Neural crest cell (in vitro differentiated cells): Measurements from ENCODE around the gene HDLBP. TPM values are rescaled to one million over a fixed set of nuclear protein-coding genes. Genes with fewer than 3 reads are reported as not detected.
A peak's percentile ranks its signal among the peaks of the same experiment; 100 is the strongest.
"Not testable (repeated sequence)": the region's sequence is repeated elsewhere in the genome, so short reads cannot be mapped to it uniquely, and the experiment has no call there.

Experiments
- DNase-seq: peaks from one replicate; pipeline ENCODE4 v3.0.0; 2021; ENCODE audit warnings: low read depth, mixed read lengths, low spot score
- H3K27ac Mint-ChIP-seq: one replicate; pipeline ENCODE4 v1.8.0; 2021; ENCODE audit warnings: mild to moderate bottlenecking, mixed read lengths; ENCODE audit not compliant: unreplicated experiment
- H3K27me3 Mint-ChIP-seq: 2 replicates; pipeline ENCODE4 v1.8.0; 2021; ENCODE audit warnings: low read depth, mild to moderate bottlenecking, mixed read lengths
- H3K36me3 Mint-ChIP-seq: 2 replicates; pipeline ENCODE4 v1.8.0; 2021; ENCODE audit warnings: low read depth, mild to moderate bottlenecking, mixed read lengths
- H3K4me1 Mint-ChIP-seq: 2 replicates; pipeline ENCODE4 v1.8.0; 2021; ENCODE audit warnings: mixed read lengths
- H3K4me3 Mint-ChIP-seq: one replicate; pipeline ENCODE4 v1.8.0; 2021; ENCODE audit warnings: mild to moderate bottlenecking, mixed read lengths
- H3K9me3 Mint-ChIP-seq: 2 replicates; pipeline ENCODE4 v1.8.0; 2021; ENCODE audit warnings: mixed read lengths
- total RNA-seq: library from RNA; stranded (reverse); gene quantifications from 2 replicates; pipeline ENCODE4 v1.2.1, GENCODE V29; 2021
- TF ChIP-seq, protein P1 (sequence below): fragments of 200-600 bp; sonication (generic); conservative IDR thresholded peaks from 2 replicates; pipeline ENCODE4 v1.5.0; 2021; ENCODE audit warnings: antibody characterized with exemption, mild to moderate bottlenecking

HDLBP gene
- total RNA-seq, 1 donor from 2014 or later = 333 TPM

DNA sequence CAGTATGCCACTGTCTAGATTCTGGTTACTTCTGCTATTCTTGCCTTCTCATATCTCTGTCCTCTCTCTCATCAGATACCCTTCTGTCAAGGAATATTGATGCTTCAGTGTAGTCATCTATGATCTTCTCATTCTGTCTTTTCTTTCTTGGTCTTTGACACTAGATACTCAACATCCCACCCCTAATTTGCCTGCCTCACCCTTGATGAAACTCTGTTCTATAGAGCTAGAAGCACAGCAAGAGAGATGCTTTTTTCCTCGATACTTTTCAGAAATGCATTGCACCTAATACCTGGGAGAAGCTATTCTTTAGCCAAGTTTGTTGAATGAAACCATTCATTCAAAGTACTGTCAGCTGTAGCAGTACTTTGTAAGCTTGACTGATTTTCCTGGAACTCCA lies 9.8 kb upstream of the HDLBP start:
- H3K9me3 Mint-ChIP-seq = no peaks in the 10 kb centered on the region
- TF ChIP-seq, protein P1, sequence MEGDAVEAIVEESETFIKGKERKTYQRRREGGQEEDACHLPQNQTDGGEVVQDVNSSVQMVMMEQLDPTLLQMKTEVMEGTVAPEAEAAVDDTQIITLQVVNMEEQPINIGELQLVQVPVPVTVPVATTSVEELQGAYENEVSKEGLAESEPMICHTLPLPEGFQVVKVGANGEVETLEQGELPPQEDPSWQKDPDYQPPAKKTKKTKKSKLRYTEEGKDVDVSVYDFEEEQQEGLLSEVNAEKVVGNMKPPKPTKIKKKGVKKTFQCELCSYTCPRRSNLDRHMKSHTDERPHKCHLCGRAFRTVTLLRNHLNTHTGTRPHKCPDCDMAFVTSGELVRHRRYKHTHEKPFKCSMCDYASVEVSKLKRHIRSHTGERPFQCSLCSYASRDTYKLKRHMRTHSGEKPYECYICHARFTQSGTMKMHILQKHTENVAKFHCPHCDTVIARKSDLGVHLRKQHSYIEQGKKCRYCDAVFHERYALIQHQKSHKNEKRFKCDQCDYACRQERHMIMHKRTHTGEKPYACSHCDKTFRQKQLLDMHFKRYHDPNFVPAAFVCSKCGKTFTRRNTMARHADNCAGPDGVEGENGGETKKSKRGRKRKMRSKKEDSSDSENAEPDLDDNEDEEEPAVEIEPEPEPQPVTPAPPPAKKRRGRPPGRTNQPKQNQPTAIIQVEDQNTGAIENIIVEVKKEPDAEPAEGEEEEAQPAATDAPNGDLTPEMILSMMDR = no peak
- DNase-seq = no peak
- peaks cover 21% of the 10 kb centered on the region for H3K36me3 Mint-ChIP-seq
- no peaks in the 10 kb centered on the region for H3K27me3 Mint-ChIP-seq
- peaks cover 28% of the 10 kb centered on the region for H3K4me1 Mint-ChIP-seq
- H3K4me3 Mint-ChIP-seq = no peak overlapping the region
- peak overlapping the region; percentile 0 for H3K27ac Mint-ChIP-seq

DNA sequence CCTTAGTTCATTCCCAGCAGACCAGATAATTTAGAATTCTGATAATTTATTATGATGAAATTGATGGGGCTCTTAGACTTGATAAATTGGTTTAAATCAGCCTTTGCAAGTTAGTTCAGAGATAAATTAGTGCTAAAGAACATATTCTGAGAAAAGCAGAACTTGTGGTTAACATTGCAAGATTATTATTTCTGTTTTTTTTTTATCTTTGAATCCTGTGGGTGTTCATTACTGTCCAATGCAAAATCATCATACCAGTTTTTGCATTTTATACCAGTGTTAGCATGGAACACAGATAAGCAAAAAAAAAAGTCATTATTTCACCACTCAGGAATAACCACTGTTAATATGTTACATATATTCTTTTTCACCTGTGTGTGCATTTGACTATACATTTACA lies 9.3 kb upstream of the HDLBP start:
- Mint-ChIP-seq H3K27me3 (no peaks in the 10 kb centered on the region), H3K4me1 (peaks cover 33% of the 10 kb centered on the region)

DNA sequence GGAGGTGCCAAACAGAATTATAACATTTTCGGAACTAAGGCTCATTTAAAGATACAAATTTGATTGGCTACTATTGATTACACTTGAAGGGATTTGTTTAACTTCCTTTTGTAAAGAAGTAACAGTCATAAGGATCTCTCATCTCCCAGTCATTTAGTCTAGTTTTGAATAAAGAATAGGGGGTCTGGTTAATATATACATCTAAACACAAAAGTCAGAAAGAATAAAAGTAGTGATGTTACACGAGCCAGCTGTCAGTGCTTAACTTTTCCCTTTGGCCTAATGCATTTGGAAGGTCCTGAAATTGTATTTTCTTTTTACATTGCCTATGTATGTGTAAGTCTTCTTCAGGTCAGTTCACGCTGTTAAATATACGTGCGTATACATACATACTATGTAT lies 8.3 kb upstream of the HDLBP start:
- Mint-ChIP-seq H3K36me3 (peaks cover 16% of the 10 kb centered on the region), H3K4me3 (peak overlapping the region; percentile 36), H3K27me3 (no peaks in the 10 kb centered on the region), H3K9me3 (no peaks in the 10 kb centered on the region), H3K4me1 (peaks cover 40% of the 10 kb centered on the region), H3K27ac (no peak overlapping the region)
- no peak for DNase-seq
- TF ChIP-seq, protein P1 = no peak

More for the DNA sequence above, 9.3 kb upstream of the HDLBP start:
- H3K27ac Mint-ChIP-seq = no peak overlapping the region
- TF ChIP-seq, protein P1 = no peak
- no peak overlapping the region for H3K4me3 Mint-ChIP-seq
- H3K9me3 Mint-ChIP-seq = no peaks in the 10 kb centered on the region
- DNase-seq = no peak
- peaks cover 22% of the 10 kb centered on the region for H3K36me3 Mint-ChIP-seq

DNA sequence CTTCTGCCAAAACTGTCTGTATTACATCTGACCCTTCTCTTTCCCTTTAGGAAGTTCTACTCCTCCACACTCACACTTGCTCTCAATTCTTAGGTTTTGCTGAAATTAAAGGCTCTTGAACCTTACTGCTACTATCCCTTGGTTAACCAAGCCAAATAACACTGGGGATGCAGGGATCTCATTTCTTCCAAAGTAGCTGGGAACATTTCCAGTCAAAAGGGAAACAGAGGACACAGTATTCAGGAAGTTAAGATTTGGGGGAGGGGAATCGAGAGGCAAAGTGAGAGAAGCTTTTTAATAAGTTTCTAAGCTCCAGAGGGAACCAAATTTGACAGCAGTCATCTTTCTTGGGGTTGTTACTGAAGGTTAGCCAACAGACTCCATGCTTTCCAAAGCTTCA lies 6.4 kb upstream of the HDLBP start:
- H3K27ac Mint-ChIP-seq = no peak overlapping the region
- H3K36me3 Mint-ChIP-seq = peaks cover 7% of the 10 kb centered on the region
- TF ChIP-seq, protein P1 = no peak
- peaks cover 58% of the 10 kb centered on the region for H3K4me1 Mint-ChIP-seq
- H3K9me3 Mint-ChIP-seq = no peaks in the 10 kb centered on the region
- no peak for DNase-seq
- no peak overlapping the region for H3K4me3 Mint-ChIP-seq
- no peaks in the 10 kb centered on the region for H3K27me3 Mint-ChIP-seq

DNA sequence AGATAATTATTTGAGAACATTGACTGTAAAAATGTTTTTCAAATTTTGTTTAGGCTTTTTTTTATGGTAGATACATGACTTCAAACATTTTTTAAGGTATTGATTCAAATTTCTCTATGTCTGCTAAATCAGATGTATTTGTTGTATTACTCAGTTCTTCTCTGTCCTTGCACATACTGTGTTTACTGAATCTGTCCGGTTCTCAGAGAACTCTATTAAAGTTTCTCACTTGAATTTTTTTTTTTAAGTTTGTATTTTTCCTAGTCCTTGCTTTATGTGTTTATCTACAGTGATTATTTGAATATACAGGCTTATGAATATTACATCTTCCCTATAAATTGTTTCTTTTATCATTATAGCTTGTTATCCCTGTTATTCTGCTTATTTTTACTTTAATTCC lies 5.6 kb upstream of the HDLBP start:
- no peaks in the 10 kb centered on the region for H3K9me3 Mint-ChIP-seq
- H3K4me1 Mint-ChIP-seq = peaks cover 60% of the 10 kb centered on the region
- no peak for DNase-seq
- H3K27ac Mint-ChIP-seq = no peak overlapping the region
- H3K36me3 Mint-ChIP-seq = peaks cover 7% of the 10 kb centered on the region
- TF ChIP-seq, protein P1 = no peak
- no peaks in the 10 kb centered on the region for H3K27me3 Mint-ChIP-seq
- peak overlapping the region; percentile 38 for H3K4me3 Mint-ChIP-seq

DNA sequence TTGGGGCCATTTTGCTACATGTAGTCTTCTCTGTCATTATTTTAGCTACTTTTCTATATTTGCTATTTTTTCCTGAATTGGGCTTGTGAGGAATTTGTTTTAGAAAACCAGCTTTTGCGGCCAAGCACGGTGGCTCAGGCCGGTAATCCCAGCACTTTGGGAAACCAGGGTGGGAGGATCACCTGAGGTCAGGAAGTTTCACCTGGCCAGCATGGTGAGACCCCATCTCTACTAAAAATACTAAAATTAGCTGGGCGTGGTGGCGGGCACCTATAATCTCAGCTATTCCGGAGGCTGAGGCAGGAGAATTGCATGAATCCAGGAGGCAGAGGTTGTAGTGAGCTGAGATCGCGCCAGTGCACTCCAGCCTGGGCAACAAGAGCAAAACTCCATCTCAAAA lies 4.9 kb upstream of the HDLBP start:
- Mint-ChIP-seq H3K36me3 (peaks cover 7% of the 10 kb centered on the region), H3K27me3 (no peaks in the 10 kb centered on the region), H3K27ac (no peak overlapping the region), H3K4me3 (peak overlapping the region; percentile 56), H3K9me3 (no peaks in the 10 kb centered on the region), H3K4me1 (peaks cover 60% of the 10 kb centered on the region)
- no peak for DNase-seq
- TF ChIP-seq, protein P1 = no peak

DNA sequence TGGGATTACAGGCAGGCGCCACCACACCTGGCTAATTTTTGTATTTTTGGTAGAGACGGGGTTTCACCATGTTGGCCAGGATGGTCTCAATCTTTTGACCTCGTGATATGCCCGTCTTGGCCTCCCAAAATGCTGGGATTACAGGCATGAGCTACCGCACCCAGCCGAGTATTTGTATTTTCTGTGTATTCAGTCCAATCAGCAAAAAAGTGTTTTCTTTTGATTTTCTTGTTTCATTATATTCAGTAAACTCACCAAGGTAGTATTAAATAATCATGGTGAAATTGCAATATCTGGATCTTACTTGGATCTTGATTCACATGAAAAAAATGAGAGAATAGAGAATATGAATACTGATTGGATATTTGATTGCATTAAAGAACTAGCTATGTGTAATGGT lies 3.4 kb upstream of the HDLBP start:
- not testable (repeated sequence) for H3K36me3 Mint-ChIP-seq, H3K9me3 Mint-ChIP-seq, H3K27me3 Mint-ChIP-seq, H3K27ac Mint-ChIP-seq, DNase-seq
- Mint-ChIP-seq H3K4me1 (peaks cover 65% of the 10 kb centered on the region), H3K4me3 (peak overlapping the region; percentile 100)
